GM18508 (cell line): ENCODE results near the gene SNAPC4.
"Not testable (repeated sequence)": the region's sequence is repeated elsewhere in the genome, so short reads cannot be mapped to it uniquely, and the experiment has no call there.

Source experiments
- ATAC-seq: cut with Tn5 transposase; IDR thresholded peaks from one replicate; pipeline ENCODE4 v1.9.1; 2021; ENCODE audit warnings: moderate number of reproducible peaks; ENCODE audit not compliant: insufficient read depth, unreplicated experiment

The SNAPC4 gene

DNA sequence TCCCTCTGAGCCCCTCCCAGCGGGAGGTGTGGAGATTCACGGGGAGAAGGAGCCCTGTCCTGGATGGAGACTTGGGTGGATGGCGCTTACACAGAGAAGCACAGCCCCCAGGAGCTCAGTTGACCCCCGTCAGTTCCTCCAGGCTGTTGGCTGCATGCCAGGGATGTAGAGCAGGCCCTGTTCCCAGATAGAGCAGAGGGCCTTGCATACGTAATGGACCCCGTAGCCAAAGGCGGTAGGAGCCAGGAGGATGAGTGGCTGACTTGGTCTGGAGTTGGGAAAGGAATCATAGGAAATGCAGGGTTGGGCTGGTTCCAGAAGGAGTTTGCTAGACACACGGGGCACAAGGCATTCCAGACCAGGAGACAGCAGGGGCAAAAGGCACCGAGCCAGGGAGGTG, 13.0 kb upstream of the SNAPC4 start:
- no peak for ATAC-seq

DNA sequence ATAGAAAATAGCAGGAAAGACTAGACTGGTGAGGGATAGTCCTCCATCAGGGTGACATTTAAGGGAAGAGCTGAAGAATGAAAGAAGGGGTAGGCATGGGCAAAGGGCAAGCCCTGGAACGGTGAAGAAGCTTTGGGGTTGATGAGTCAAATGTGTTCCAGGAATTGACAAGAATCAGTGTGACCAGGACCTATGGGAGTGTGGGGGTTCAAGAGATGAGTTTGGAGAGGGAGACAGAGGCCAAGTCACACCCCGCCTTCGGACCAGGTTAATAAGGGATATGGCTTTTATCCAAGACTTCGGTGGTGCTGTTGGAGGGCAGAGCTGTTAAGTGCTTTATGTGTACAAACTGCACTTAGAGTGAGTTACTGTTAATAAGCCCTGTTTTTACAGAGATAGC, 11.4 kb upstream of the SNAPC4 start:
- no peak for ATAC-seq

- no peak for ATAC-seq
These were observed 10.7 kb upstream of the SNAPC4 start, which contains the start of the genes ENTR1 and PMPCA for GRCh38 chr9:136410500-136411287. ENTR1 (minus strand) TSS chr9:136410614; CDS start chr9:136410397, 217 bp downstream. PMPCA (plus strand) TSS chr9:136410658; CDS start chr9:136410669, 11 bp downstream.

DNA sequence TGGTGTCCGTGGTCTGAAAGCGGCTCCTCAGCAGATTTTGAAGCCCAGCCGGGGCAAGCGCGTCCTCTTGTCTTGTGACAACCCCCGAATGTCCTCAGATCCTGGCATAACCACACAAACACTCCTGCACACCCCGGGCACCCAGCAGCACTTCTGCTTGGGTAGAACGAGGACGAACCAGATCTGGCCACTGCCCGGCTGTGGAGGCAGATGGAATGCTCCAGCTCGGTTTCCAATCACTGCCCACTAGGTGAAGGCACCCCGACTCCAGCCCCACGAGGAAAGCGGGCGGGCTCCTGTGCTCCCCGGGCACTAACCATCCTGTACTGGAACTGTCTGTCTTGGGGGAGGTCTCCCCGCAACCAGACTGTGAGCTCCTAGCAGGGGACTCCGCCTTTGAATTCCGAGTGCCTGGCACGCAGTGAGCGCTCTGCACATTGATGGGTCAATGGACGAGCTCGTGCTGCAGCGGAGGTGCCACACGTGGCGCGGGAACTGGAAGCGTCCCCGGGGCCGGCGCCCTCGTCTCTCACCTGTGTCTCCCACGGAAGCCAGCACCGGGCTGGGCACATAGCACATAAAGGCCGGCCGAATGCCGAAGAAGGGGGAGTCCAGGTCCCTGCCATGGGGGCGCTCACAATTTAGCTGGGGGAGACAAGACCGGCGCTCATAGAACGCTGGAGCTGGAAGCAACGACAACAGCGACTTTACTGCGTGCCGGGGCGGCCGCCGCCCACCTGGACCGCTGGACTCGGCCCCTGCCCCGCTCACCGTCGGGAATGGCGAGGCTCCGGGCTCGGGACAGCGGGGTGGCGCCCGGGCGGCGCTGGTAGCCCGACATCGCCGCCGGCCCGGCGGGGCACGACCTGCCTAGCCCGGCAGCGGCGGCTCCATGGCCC, 9.8 kb upstream of the SNAPC4 start:
- no peak for ATAC-seq

GRCh38 chr9:136407911-136408310, 7.9 kb upstream of the SNAPC4 start:
- no peak for ATAC-seq

GRCh38 chr9:136407061-136407460, 7.1 kb upstream of the SNAPC4 start:
- not testable (repeated sequence) for ATAC-seq

DNA sequence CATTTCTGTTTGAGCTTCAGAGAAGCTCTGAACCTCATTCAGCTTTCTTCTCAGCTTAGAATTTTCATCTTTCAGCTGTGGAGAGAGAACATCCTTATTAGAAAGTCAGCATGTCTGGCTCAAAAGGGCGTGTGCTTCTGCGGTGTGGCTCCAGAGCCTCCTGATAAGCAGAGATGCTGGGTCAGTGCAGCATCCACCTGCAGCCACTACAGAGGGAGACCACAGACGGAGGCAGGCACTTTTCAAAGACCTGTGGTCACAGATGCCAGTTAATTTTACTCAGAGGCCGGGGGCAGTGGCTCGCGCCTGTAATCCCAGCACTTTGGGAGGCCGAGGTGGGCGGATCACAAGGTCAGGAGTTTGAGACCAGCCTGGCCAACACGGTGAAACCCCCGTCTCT, 5.9 kb upstream of the SNAPC4 start:
- ATAC-seq = not testable (repeated sequence)

DNA sequence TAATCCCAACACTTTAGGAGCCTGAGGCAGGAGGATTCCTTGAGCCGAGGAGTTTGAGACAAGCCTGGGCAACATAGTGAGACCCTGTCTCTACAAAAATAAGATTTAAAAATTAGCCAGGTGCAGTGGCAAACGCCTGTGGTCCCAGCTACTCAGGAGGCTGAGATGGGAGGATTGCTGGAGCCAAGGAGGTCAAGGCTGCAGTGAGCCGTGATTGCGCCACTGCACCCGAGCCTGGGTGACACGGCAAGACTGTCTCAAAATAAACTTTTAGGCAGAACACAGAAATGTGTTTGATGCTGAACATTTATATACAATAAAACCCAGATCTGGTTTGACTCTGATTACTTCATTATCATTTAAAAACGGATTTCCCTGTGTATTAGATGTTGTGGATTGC, 5.5 kb upstream of the SNAPC4 start:
- no peak for ATAC-seq

DNA sequence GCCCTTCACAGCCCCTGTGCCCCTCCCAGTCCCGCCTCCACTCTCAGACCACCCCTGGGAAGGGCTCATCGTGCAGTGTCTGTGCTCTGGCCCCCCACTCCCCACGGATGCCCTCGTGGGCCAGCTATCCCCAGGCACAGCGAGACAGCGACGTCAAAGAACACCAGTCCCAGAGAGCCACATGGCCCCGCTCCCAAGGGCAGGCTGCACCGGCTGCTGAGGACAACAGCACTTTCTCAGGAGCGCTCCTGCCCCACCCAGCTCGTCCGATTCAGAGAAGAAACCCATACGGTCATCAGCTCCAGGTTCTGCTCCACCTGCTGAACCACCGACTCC, 4.8 kb upstream of the SNAPC4 start:
- ATAC-seq = no peak

GRCh38 chr9:136403915-136404800, 4.2 kb upstream of the SNAPC4 start:
- ATAC-seq = no peak

DNA sequence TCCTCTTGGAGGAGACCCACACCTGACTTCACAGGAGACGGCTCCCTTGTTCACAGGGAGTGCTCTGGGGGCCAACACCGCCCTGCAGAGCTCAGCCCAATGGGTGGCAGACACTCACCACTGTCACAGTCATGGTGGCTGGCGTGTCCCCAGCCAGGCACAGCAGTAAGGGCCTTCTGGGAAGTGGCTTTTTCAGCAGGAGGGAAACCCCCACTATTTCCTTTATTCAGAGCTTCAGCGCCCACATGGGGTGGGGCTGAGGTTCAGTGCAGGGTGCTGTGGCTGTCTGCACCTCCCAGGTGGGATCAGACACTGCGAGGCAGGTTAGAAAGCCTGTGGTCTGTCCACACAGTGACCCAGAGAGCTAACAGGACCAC, 3.6 kb upstream of the SNAPC4 start:
- no peak for ATAC-seq

DNA sequence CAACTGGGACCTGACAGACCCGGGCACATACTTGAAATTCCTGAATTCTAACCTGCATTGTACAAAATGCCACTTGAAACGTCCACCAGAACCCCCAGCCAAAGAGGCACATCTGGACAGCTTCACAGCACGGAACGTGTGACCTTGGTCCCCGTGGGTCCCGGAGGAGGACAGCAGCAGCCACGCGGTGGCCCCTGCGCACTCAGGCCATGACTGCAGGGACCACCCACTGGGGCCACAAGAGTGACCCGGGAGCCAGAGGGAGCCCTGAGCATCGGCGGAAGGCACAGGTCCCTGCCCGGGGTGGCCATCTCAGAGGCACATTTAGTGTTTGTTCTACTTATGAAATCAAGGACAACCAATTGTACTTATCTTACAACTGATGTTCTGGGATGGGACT, 2.1 kb upstream of the SNAPC4 start:
- no peak for ATAC-seq

GRCh38 chr9:136401173-136401922, 1.4 kb upstream of the SNAPC4 start:
- no peak for ATAC-seq

DNA sequence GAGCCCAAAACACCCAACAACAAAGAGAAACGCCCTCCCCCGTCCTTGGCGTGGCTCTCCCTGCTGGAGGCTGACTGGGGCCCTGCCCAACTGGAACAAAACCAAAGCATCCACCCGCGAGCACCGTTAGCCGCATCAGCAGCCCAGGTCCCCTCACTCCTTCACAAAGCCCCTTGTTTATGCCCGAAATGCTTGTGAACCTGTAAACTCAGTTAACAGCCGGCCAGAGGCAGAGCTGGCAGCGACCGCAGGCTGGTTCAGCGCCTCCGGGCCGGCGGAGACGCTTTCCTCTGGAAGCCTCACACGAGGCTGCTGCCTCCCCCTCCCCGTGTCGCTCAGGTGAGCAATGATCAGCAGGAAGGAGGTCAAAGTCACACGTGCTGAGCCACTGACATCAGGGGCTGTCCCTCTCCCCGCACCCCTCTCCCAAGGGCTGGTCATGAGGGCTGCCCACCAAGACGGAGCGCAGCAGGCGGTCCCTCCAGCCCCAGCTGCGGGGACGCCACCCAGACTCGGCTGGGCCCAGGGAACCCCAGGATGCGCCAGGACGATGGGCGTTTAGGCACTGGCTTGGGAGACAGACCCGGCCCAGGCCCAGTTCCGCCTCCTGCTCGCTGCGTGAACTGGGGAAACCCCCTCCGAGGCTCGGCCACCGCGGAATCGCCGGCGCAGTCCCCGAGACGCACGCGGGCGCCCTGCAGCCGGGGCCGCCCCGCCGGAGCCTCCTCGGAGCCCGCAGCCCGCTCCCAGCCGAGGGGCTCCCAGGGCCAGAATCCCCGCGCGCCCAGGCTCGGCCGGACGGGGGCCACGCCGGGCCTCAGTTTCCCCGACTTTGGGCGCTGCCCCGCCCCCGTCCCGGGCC, 563 bp downstream of the SNAPC4 start:
- ATAC-seq = no peak

DNA sequence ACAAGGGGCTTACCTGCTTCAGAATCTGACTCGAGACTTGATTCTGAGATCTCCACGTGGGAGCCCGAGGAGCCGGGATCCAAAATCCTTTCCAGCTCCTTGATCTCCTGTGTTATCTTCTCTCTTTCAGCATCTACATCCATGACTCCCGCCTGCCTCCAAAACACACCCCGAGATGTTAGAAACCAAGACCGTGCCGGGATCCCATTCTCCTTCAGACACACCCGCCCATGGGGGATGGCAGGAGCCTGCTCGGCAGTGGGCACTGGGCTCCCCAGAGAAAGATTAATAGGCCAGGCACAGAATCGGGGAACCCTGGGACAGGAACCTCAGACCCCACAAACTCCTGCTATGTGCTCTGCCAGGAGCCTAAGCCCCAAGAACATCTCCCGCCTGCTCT, 1.7 kb downstream of the SNAPC4 start:
- ATAC-seq = no peak

GRCh38 chr9:136397643-136398042, 2.3 kb downstream of the SNAPC4 start:
- ATAC-seq = no peak

- no peak for ATAC-seq
These were observed 3.8 kb downstream of the SNAPC4 start for GRCh38 chr9:136396219-136396515.

- ATAC-seq = no peak
These were observed 4.4 kb downstream of the SNAPC4 start for GRCh38 chr9:136395345-136396218.
